Measurements from ENCODE around the gene WDR19.
"Not testable (repeated sequence)": the region's sequence is repeated elsewhere in the genome, so short reads cannot be mapped to it uniquely, and the experiment has no call there.

WDR19 gene

DNA sequence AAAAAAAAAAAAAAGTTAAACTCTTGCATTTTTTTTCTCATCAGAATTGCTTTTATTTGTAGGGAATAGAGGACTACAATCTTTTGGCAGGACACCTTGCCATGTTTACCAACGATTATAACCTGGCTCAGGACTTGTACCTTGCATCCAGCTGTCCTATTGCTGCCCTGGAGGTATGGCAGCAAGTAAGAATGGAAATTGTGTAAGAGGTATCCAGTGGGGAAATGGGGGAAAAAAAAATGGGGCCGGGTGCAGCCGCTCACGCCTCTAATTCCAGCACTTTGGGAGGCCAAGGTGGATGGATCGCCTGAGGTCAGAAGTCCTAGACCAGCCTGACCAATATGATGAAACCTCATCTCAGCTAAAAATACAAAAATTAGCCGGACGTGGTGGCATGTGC is 49.8 kb downstream of the WDR19 start:
- FAIRE-seq (no peak), DNase-seq (ENCODE audit: insufficient read length, low spot score) (no peak)

DNA sequence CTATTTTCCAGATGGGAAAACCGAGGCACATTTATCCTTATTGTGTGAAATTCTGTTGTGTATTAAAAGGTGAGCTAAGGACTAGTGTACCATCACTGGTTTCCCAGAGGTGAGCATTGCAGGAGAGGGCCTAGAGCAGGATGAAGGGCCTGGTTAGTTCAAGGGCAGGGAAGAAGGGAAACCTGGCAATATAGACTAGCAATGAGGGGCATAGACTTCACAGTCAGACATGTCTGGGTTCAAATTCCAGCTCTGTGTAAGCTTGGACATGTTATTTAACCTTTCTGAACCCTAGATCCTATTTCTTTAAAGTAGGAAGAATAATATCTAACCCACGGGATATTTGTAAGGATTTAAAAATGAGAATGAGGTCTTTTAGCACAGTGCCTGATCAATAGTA is 50.8 kb downstream of the WDR19 start:
- FAIRE-seq, result no peak
- DNase-seq (ENCODE audit: insufficient read length, low spot score), result no peak

DNA sequence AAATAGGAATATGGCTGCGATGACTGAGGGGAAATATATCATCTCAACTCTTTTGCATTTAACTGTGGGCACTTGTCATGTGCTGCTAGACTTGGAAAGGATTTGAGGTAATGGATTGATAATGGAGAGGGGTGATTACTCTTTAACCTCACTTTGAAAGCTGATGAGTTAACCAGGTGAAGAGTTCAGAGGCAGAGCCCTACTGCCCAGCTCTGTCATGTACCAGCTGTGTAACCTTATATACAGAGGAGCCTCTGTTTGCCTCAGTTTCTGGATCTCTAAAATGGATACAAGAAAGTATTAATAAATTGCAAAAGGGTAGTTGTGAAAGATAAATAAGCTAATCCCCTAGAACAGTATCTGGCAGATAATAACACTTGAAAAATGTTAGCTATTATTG is 51.5 kb downstream of the WDR19 start:
- FAIRE-seq (peak; percentile 4), DNase-seq (ENCODE audit: insufficient read length, low spot score) (no peak)

DNA sequence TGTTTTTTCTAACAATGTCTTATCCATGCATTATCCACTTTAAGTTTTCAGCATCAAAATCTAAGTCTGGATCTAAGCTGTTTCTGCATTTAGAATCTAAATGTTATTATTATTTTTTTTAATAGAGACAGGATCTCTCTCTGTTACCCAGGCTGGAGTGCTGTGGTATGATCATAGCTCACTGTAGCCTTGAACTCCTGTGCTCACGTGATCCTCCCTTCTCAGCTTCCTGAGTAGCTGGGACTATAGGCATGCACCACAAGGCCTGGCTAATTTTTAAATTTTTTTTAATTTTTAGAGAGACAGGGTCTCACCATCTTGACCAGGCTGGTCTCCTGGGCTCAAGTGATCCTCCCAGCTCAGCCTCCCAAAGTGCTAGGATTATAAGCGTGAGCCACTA is 52.7 kb downstream of the WDR19 start:
- DNase-seq (ENCODE audit: insufficient read length, low spot score), result no peak
- no peak for FAIRE-seq

GRCh38 chr4:39235696-39236095 is 53.4 kb downstream of the WDR19 start:
- no peak for FAIRE-seq
- DNase-seq (ENCODE audit: insufficient read length, low spot score), result no peak

GRCh38 chr4:39237179-39237578 is 54.9 kb downstream of the WDR19 start:
- no peak for FAIRE-seq
- DNase-seq (ENCODE audit: insufficient read length, low spot score), result no peak

GRCh38 chr4:39243462-39243861 is 61.1 kb downstream of the WDR19 start:
- no peak for FAIRE-seq
- DNase-seq (ENCODE audit: insufficient read length, low spot score), result no peak

DNA sequence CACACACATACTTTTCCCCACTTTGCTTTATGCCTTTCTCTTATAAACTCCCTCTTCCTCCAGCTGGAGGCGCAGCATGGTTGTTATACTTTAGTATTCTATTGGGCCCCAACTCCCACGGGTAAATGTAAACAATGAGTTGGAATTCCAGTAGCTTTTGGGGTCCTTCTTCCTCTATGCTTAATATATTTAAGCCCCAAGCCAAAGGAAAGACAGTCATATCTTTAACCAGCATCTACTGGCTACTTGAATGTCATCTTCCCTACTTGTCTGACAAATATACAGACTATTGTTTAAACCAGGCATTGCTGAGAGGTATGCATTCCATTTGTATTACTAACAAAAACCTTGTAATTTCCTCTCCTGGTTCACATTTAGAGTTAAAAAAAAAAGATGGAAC is 72.9 kb downstream of the WDR19 start:
- FAIRE-seq (peak; percentile 33), DNase-seq (ENCODE audit: insufficient read length, low spot score) (no peak)

DNA sequence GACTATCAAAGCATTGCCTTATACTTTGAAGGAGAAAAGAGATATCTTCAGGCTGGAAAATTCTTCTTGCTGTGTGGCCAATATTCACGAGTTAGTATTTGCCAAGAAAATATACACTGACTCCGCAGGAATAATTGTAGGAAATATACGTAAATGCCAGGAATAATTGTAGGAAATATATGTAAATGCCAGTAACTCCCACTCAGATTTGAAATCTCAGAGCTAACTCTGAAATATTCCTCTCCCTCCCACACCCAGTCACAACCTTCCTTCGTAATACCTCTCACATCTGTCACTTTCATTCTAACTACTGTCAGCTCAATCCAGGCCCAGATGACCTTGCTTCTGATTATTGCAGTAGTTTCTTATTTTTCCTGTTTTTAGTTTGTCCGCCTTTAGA is 73.5 kb downstream of the WDR19 start:
- DNase-seq (ENCODE audit: insufficient read length, low spot score), result no peak
- FAIRE-seq, result no peak

GRCh38 chr4:39256436-39256835 is 74.1 kb downstream of the WDR19 start:
- DNase-seq (ENCODE audit: insufficient read length, low spot score) (no peak), FAIRE-seq (no peak)

GRCh38 chr4:39259571-39260330 is 77.4 kb downstream of the WDR19 start:
- no peak for FAIRE-seq
- no peak for DNase-seq (ENCODE audit: insufficient read length, low spot score)

DNA sequence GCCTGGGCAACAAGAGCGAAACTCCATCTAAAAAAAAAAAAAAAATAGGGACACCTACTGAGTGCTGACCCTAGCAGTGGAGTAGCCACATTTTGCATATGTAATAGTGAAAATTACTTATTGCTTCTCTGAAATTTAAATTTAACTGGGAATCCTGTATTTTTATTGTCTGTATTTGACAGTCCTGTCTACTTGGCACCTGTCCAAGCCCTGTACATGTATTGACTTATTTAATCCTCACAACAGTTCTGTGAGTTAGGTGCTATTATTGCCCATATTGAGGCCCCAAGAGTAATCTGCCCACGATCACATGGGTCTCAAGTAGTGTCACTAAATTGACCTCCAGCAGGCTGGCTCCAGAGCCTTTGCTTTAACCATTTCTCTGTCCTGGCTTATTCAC is 81.6 kb downstream of the WDR19 start:
- DNase-seq (ENCODE audit: insufficient read length, low spot score) (no peak), FAIRE-seq (no peak)

DNA sequence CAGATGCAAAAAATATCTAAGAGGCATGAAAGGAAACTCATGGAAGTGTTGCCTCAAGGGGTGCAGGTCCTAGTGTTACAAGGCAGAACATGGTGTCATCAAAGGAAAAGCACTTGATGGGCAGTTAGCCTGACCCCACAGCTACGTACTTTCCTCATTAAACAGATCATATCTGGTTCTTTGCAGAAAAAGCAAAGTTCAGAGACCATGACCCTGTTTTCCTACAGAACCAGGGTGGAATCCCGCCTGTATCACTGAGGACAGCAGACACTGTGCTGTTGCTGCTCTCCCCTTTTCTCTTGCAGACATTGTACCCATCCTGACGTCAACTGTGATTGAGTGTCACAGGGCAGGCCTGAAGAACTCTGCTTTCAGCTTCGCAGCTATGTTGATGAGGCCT is 92.2 kb downstream of the WDR19 start:
- no peak for FAIRE-seq
- no peak for DNase-seq (ENCODE audit: insufficient read length, low spot score)

DNA sequence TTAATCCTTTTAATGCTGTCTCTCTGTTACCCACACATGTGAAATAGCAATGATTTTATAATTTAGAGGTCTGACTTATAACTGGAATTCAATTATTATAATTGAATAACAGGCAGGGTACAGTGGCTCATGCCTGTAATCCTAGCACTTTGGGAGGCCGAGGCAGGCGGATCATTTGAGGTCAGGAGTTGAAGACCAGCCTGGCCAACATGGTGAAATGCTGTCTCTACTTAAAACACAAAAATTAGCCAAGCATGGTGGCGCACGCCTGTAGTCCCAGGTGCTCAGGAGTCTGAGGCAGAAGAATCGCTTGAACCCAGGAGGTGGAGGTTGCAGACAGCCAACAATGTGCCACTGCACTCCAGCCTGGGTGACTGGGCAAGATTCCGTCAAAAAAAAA is 95.3 kb downstream of the WDR19 start:
- not testable (repeated sequence) for FAIRE-seq; DNase-seq (ENCODE audit: insufficient read length, low spot score)

- FAIRE-seq (no peak), DNase-seq (ENCODE audit: insufficient read length, low spot score) (no peak)
Measured at GRCh38 chr4:39278476-39278875, 96.1 kb downstream of the WDR19 start.

- DNase-seq (ENCODE audit: insufficient read length, low spot score) (no peak), FAIRE-seq (no peak)
Measured at GRCh38 chr4:39279416-39279815, 97.1 kb downstream of the WDR19 start.

DNA sequence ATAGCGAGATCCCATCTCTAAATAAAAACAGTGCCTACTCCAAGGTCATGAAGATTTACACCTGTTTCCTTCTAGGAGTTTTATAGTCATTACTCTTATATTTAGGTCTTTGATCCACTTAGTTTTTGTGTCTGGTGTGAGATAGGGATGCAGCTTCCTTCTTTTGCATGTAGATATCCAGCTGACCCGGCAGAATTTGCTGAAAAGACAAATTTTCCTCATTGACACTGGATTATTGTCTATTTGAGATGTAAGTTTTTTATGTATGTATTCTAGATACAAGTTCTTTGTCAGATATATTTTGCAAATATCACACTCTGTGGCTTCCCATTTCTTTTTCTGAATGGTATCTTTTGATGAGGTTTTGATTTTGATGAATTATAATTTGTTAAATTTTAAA is 98.4 kb downstream of the WDR19 start:
- no peak for DNase-seq (ENCODE audit: insufficient read length, low spot score)
- no peak for FAIRE-seq

- FAIRE-seq (no peak), DNase-seq (ENCODE audit: insufficient read length, low spot score) (no peak)
Measured at GRCh38 chr4:39285111-39285795, 102.9 kb downstream of the WDR19 start.

DNA sequence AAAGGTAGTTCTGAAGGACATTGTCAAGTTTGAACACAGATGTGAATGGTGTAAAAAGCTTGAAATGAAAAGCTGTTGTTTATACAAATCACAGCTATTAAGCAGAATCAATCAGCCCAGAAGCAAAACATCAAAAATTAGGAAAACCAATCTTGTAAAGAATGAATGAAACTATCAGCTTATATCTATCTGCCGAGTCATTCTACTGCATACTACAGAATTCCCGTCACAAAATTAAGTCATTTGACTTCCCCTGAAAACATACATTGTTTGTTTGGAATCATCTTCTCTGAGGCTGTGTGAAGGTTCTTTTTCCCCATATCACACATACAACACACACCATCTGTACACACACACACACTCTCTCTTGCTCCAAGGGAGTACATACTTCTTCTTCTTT is 103.5 kb downstream of the WDR19 start:
- DNase-seq (ENCODE audit: insufficient read length, low spot score) (no peak), FAIRE-seq (no peak)

- no peak for DNase-seq (ENCODE audit: insufficient read length, low spot score)
- FAIRE-seq, result no peak
Measured at GRCh38 chr4:39286263-39286662, 103.9 kb downstream of the WDR19 start.

DNA sequence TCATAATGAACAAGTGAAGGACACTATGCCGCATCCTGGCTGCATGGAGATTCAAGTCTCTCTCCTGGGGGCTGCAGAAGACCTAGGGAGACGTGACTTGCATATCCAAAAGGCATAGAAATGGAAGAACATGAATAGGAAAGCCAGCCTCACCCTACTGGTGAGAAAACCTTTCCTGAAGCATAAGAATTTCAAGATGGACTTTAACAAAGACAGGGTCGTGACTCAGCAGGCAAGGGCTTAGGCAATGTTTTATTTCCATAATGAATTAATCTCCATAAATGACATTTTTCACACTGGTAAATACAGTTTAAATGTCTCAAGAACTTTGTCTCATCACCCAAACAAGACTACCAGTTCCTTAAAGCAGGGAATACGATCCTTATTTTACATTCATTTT is 104.9 kb downstream of the WDR19 start:
- FAIRE-seq (no peak), DNase-seq (ENCODE audit: insufficient read length, low spot score) (no peak)

DNA sequence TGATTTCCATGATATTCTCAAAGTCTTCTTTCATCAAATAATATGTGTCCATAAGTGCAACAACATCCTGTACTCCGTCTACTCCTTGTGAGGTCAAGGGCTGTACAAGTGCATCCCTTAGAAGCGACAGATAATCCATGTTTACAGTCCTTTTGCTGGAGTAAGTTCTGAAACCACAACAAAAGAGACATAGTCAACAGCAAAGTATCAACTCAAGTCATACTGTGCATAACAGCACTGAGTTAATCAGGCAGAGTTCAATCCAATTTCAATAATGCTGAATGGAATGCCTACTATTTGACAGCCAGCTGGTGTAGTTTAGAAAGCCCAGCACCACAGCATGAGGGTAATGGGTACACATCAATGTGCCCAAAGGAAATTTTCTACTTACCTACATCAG is 109.4 kb downstream of the WDR19 start:
- DNase-seq (ENCODE audit: insufficient read length, low spot score) (no peak), FAIRE-seq (no peak)
